ENCODE data around the gene FAM89A. TPM values are rescaled to one million over a fixed set of nuclear protein-coding genes. Genes with fewer than 3 reads are reported as not detected.

Gene FAM89A
- total and polyA plus RNA-seq, 2 of the 13 experiments (the other 11 are each of a cell fraction or from before 2014, with no cell fraction given) = 0.35 to 0.44 TPM

DNA sequence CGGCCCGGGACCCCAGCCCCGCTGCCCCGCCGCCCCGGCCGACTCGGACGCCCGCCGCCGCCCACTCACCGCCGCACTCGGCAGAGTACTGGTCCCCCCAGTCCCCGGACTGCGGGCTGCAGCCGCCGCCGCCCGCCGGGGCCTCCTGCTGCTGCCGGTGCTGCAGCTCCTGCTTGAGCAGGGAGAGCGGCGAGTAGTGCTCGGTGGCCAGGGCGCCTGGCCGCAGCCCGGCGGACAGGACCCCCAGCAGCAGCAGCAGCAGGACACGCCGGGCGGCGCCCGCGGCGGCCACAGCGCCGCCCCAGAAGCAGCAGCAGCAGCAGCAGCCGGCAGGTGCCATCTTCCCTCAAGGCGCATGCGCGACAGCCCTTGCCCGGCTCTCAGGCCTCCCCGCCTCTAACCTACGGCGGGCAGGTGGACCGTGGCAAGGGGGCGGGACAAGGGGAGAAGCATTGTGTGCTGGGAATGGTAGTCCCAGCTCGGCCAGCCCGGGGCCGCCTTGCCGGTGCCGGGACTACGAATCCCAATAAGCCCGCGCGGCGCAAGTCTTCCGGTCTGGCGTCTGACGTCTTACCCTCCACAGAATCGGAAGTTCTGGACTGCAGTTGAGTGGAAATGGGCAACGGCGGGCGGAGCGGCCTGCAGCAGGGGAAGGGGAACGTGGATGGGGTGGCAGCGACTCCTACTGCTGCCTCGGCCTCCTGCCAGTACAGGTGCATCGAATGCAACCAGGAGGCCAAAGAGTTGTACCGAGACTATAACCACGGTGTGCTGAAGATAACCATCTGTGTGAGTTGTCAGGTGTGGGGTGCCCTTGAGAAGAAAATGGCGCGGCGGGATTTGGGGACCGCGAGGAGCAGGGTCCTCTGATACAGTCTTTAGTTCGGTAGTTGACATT, 61.3 kb downstream of the FAM89A start, which contains the start of the genes ARV1 and TTC13 (continued):
- TF ChIP-seq, protein P1, sequence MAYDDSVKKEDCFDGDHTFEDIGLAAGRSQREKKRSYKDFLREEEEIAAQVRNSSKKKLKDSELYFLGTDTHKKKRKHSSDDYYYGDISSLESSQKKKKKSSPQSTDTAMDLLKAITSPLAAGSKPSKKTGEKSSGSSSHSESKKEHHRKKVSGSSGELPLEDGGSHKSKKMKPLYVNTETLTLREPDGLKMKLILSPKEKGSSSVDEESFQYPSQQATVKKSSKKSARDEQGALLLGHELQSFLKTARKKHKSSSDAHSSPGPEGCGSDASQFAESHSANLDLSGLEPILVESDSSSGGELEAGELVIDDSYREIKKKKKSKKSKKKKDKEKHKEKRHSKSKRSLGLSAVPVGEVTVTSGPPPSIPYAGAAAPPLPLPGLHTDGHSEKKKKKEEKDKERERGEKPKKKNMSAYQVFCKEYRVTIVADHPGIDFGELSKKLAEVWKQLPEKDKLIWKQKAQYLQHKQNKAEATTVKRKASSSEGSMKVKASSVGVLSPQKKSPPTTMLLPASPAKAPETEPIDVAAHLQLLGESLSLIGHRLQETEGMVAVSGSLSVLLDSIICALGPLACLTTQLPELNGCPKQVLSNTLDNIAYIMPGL (CRISPR knock-in tag; IDR thresholded peaks at IDR 0.05; ENCODE audit: borderline replicate concordance in 1 of 2, low read depth in 1 of 2) = peak; percentile 91 to 92
- TF ChIP-seq EP300 (IDR thresholded peaks at IDR 0.05; ENCODE audit: low read depth in 2 of 2, low read length in 2 of 2) (no peak), EP300 (CRISPR knock-in tag; IDR thresholded peaks at IDR 0.05; ENCODE audit: borderline replicate concordance) (0 out of 2 replicates have a peak, but pooled peaks have one; percentile 15), ZFP36L1 (CRISPR knock-in tag; IDR thresholded peaks at IDR 0.05) (no peak), ZNF30 (CRISPR knock-in tag; IDR thresholded peaks at IDR 0.05) (no peak), ZNF629 (CRISPR knock-in tag; conservative IDR thresholded peaks at IDR 0.05) (peak; percentile 3; the same call in 1 of the 2 replicates), TEAD2 (CRISPR knock-in tag; IDR thresholded peaks at IDR 0.05) (no peak), PAF1 (CRISPR knock-in tag; IDR thresholded peaks at IDR 0.05) (no peak), ZNF224 (CRISPR knock-in tag; IDR thresholded peaks at IDR 0.05) (peak; percentile 83), ZFP62 (CRISPR knock-in tag; IDR thresholded peaks at IDR 0.05) (peak; percentile 79; the same call in 1 of the 2 replicates), ELF1 (CRISPR knock-in tag; IDR thresholded peaks at IDR 0.05) (peak; percentile 99), MYNN (CRISPR knock-in tag; IDR thresholded peaks at IDR 0.05; ENCODE audit: low read depth) (no peak), NAIF1 (CRISPR knock-in tag; IDR thresholded peaks at IDR 0.05; ENCODE audit: borderline replicate concordance) (no peak), SMC3 (IDR thresholded peaks at IDR 0.05; ENCODE audit: low read length) (peak; percentile 46), KLF12 (CRISPR knock-in tag; IDR thresholded peaks at IDR 0.05; ENCODE audit: borderline replicate concordance) (no peak), ZFYVE20 (CRISPR knock-in tag; IDR thresholded peaks at IDR 0.05; ENCODE audit: borderline replicate concordance, low read depth) (no peak), ATF7 (IDR thresholded peaks at IDR 0.05) (peak; percentile 2; the same call in 1 of the 2 replicates), ATF7 (CRISPR knock-in tag; IDR thresholded peaks at IDR 0.05) (peak; percentile 61; the same call in 1 of the 2 replicates), MIXL1 (CRISPR knock-in tag; IDR thresholded peaks at IDR 0.05) (peak; percentile 69; the same call in 1 of the 2 replicates), TOPORS (CRISPR knock-in tag; IDR thresholded peaks at IDR 0.05) (no peak), ZBTB3 (CRISPR knock-in tag; IDR thresholded peaks at IDR 0.05; ENCODE audit: borderline replicate concordance, low read depth) (no peak), ZNF354B (CRISPR knock-in tag; IDR thresholded peaks at IDR 0.05) (no peak), ESRRA (CRISPR knock-in tag; IDR thresholded peaks at IDR 0.05; ENCODE audit: low read depth) (no peak; the same call in 1 of the 2 replicates), SPEN (CRISPR knock-in tag; IDR thresholded peaks at IDR 0.05; ENCODE audit: low read depth) (peak; percentile 94), KDM5B (CRISPR knock-in tag; IDR thresholded peaks at IDR 0.05; ENCODE audit: borderline replicate concordance) (peak; percentile 74), ZNF20 (CRISPR knock-in tag; IDR thresholded peaks at IDR 0.05) (0 out of 2 replicates have a peak, but pooled peaks have one; percentile 32)
- TF ChIP-seq, protein P2, sequence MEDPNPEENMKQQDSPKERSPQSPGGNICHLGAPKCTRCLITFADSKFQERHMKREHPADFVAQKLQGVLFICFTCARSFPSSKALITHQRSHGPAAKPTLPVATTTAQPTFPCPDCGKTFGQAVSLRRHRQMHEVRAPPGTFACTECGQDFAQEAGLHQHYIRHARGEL (CRISPR knock-in tag; IDR thresholded peaks at IDR 0.05) = no peak
- TF ChIP-seq, protein P3, sequence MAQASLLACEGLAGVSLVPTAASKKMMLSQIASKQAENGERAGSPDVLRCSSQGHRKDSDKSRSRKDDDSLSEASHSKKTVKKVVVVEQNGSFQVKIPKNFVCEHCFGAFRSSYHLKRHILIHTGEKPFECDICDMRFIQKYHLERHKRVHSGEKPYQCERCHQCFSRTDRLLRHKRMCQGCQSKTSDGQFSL (CRISPR knock-in tag; IDR thresholded peaks at IDR 0.05) = no peak
- TF ChIP-seq, protein P4, sequence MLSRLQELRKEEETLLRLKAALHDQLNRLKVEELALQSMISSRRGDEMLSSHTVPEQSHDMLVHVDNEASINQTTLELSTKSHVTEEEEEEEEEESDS (CRISPR knock-in tag; IDR thresholded peaks at IDR 0.05; ENCODE audit: borderline replicate concordance) = no peak

All from HepG2 (cell line).